ENCODE results near the gene PVRIG.
"Not testable (repeated sequence)": the region's sequence is repeated elsewhere in the genome, so short reads cannot be mapped to it uniquely, and the experiment has no call there.

PVRIG gene

GRCh38 chr7:100266576-100267354, 47.0 kb downstream of the PVRIG start:
- peaks cover 0 to 12% (median 4%) of the 10 kb centered on the region in 4 donors for H3K4me1 ChIP-seq
- no peaks in the 10 kb centered on the region for H3K36me3 ChIP-seq
- intact Hi-C loops (cut with DNase I; ENCODE audit: low total_unique reads): no loop called here
- no peak overlapping the region for H3K27ac ChIP-seq
- no peak overlapping the region for H3K4me3 ChIP-seq
- no peak for DNase-seq
- no peak for TF ChIP-seq CTCF (IDR thresholded peaks at IDR 0.05)
- H3K27me3 ChIP-seq: no peaks in the 10 kb centered on the region
- no peaks in the 10 kb centered on the region for H3K9me3 ChIP-seq

GRCh38 chr7:100267648-100268047, 47.9 kb downstream of the PVRIG start:
- H3K9me3 ChIP-seq: no peaks in the 10 kb centered on the region
- no peak for DNase-seq
- no peaks in the 10 kb centered on the region for H3K36me3 ChIP-seq
- peaks cover 0 to 17% (median 8%) of the 10 kb centered on the region in 4 donors for H3K4me1 ChIP-seq
- no peak overlapping the region for H3K4me3 ChIP-seq
- H3K27me3 ChIP-seq: no peaks in the 10 kb centered on the region
- H3K27ac ChIP-seq: no peak overlapping the region
- TF ChIP-seq CTCF (IDR thresholded peaks at IDR 0.05): no peak
- intact Hi-C loops (cut with DNase I; ENCODE audit: low total_unique reads): no loop called here

GRCh38 chr7:100268882-100269281, 49.1 kb downstream of the PVRIG start:
- peaks cover 0 to 17% (median 10%) of the 10 kb centered on the region in 4 donors for H3K4me1 ChIP-seq
- H3K9me3 ChIP-seq; H3K27me3 ChIP-seq; DNase-seq; H3K4me3 ChIP-seq; H3K27ac ChIP-seq; H3K36me3 ChIP-seq; intact Hi-C loops (cut with DNase I; ENCODE audit: low total_unique reads): not testable (repeated sequence)

- peaks cover 0 to 17% (median 10%) of the 10 kb centered on the region in 4 donors for H3K4me1 ChIP-seq
- H3K9me3 ChIP-seq; intact Hi-C loops (cut with DNase I; ENCODE audit: low total_unique reads); H3K27me3 ChIP-seq; H3K36me3 ChIP-seq; DNase-seq; H3K27ac ChIP-seq; H3K4me3 ChIP-seq: not testable (repeated sequence)
These were observed 49.7 kb downstream of the PVRIG start for GRCh38 chr7:100269306-100270045.

- DNase-seq; H3K27me3 ChIP-seq; intact Hi-C loops (cut with DNase I; ENCODE audit: low total_unique reads); H3K36me3 ChIP-seq; H3K9me3 ChIP-seq: not testable (repeated sequence)
- Histone ChIP-seq H3K4me3 (peak overlapping the region; percentile 78 to 84), H3K4me1 (peaks cover 0 to 17% (median 10%) of the 10 kb centered on the region in 4 donors), H3K27ac (peak overlapping the region in 1 of 2 donors; percentile 9)
These were observed 50.5 kb downstream of the PVRIG start for GRCh38 chr7:100270046-100270918.
